Astrocyte (in vitro differentiated cells and primary cell): Measurements from ENCODE around the gene FBXL13. TPM values are rescaled to one million over a fixed set of nuclear protein-coding genes. Genes with fewer than 3 reads are reported as not detected.
"Not testable (repeated sequence)": the region's sequence is repeated elsewhere in the genome, so short reads cannot be mapped to it uniquely, and the experiment has no call there.

ENCODE experiments used
- DNase-seq: peaks from one replicate; pipeline ENCODE4 v3.0.0-alpha.2; 2010; ENCODE audit warnings: low read depth
- FAIRE-seq: peaks from 2 replicates; lab custom pipeline; 2011; peaks lifted over from hg19 to GRCh38; lab: Jason Lieb, UNC
- H2AFZ ChIP-seq: 2 replicates; pipeline ENCODE4 v1.6.0; 2012; ENCODE audit warnings: low read depth, low read length, inconsistent platforms
- H3K27ac ChIP-seq: 2 replicates; pipeline ENCODE4 v1.5.1; 2011; ENCODE audit warnings: low read depth, low read length, inconsistent platforms
- H3K27me3 ChIP-seq: 2 replicates; pipeline ENCODE4 v1.6.0; 2011; ENCODE audit warnings: low read length, inconsistent platforms; ENCODE audit not compliant: insufficient read depth
- H3K36me3 ChIP-seq: 2 replicates; pipeline ENCODE4 v1.5.1; 2011; ENCODE audit warnings: low read length, inconsistent platforms; ENCODE audit not compliant: insufficient read depth
- H3K4me1 ChIP-seq: 2 replicates; pipeline ENCODE4 v1.5.1; 2011; ENCODE audit warnings: low read length, inconsistent platforms; ENCODE audit not compliant: insufficient read depth
- H3K4me2 ChIP-seq: 2 replicates; pipeline ENCODE4 v1.6.0; 2012; ENCODE audit warnings: low read length, inconsistent platforms
- H3K4me3 ChIP-seq: 2 replicates; pipeline ENCODE4 v1.5.1; 2011; ENCODE audit warnings: low read depth, mild to moderate bottlenecking, low read length, inconsistent platforms; ENCODE audit not compliant: insufficient read depth
- H3K79me2 ChIP-seq: 2 replicates; pipeline ENCODE4 v1.6.0; 2012; ENCODE audit warnings: mild to moderate bottlenecking, low read length, inconsistent platforms; ENCODE audit not compliant: insufficient read depth
- H3K9ac ChIP-seq: 2 replicates; pipeline ENCODE4 v1.6.0; 2012; ENCODE audit warnings: mild to moderate bottlenecking, low read length, inconsistent platforms
- H3K9me3 ChIP-seq: 2 replicates; pipeline ENCODE4 v1.5.1; 2012; ENCODE audit warnings: low read depth, mild to moderate bottlenecking, low read length, inconsistent platforms; ENCODE audit not compliant: insufficient read depth
- H4K20me1 ChIP-seq: 2 replicates; pipeline ENCODE4 v1.6.0; 2012; ENCODE audit warnings: low read length, inconsistent platforms; ENCODE audit not compliant: insufficient read depth
- H3K27ac Mint-ChIP-seq: one replicate; pipeline ENCODE4 v1.8.0; 2021; ENCODE audit warnings: mild to moderate bottlenecking, mixed read lengths; ENCODE audit not compliant: unreplicated experiment
- H3K27me3 Mint-ChIP-seq: one replicate; pipeline ENCODE4 v1.8.0; 2021; ENCODE audit warnings: low read depth, mixed read lengths; ENCODE audit not compliant: unreplicated experiment
- H3K36me3 Mint-ChIP-seq: one replicate; pipeline ENCODE4 v1.8.0; 2021; ENCODE audit warnings: low read depth, mixed read lengths; ENCODE audit not compliant: unreplicated experiment
- H3K4me1 Mint-ChIP-seq: one replicate; pipeline ENCODE4 v1.8.0; 2021; ENCODE audit warnings: low read depth, mixed read lengths; ENCODE audit not compliant: unreplicated experiment
- H3K4me3 Mint-ChIP-seq: one replicate; pipeline ENCODE4 v1.8.0; 2021; ENCODE audit warnings: mild to moderate bottlenecking, moderate library complexity, mixed read lengths; ENCODE audit not compliant: unreplicated experiment
- H3K9me3 Mint-ChIP-seq: one replicate; pipeline ENCODE4 v1.8.0; 2021; ENCODE audit warnings: mild to moderate bottlenecking, mixed read lengths; ENCODE audit not compliant: unreplicated experiment
- EZH2 ChIP-seq: IDR thresholded peaks from 2 replicates; pipeline ENCODE4 v1.6.1; 2012; ENCODE audit warnings: mild to moderate bottlenecking, low read length, inconsistent platforms; ENCODE audit not compliant: insufficient read depth
- total RNA-seq: library from RNA; stranded (reverse); gene quantifications from 2 replicates; pipeline ENCODE4 v1.2.1, GENCODE V29; 2021
- TF ChIP-seq, protein P1 (sequence below): IDR thresholded peaks from 2 replicates; pipeline ENCODE4 v1.5.1; 2011; ENCODE audit warnings: low read depth, mild to moderate bottlenecking, inconsistent platforms, low read length, moderate library complexity; ENCODE audit not compliant: insufficient read depth

FBXL13 gene
- total RNA-seq, 1 donor from 2014 or later, result 1.2 TPM

- H3K9me3 ChIP-seq, result no peaks in the 10 kb centered on the region
- H3K27ac Mint-ChIP-seq, result no peak overlapping the region
- H3K79me2 ChIP-seq, result no peaks in the 10 kb centered on the region
- no peak overlapping the region for H3K4me3 ChIP-seq
- no peak overlapping the region for H2AFZ ChIP-seq
- H4K20me1 ChIP-seq, result no peaks in the 10 kb centered on the region
- no peak for TF ChIP-seq EZH2
- TF ChIP-seq, protein P1, sequence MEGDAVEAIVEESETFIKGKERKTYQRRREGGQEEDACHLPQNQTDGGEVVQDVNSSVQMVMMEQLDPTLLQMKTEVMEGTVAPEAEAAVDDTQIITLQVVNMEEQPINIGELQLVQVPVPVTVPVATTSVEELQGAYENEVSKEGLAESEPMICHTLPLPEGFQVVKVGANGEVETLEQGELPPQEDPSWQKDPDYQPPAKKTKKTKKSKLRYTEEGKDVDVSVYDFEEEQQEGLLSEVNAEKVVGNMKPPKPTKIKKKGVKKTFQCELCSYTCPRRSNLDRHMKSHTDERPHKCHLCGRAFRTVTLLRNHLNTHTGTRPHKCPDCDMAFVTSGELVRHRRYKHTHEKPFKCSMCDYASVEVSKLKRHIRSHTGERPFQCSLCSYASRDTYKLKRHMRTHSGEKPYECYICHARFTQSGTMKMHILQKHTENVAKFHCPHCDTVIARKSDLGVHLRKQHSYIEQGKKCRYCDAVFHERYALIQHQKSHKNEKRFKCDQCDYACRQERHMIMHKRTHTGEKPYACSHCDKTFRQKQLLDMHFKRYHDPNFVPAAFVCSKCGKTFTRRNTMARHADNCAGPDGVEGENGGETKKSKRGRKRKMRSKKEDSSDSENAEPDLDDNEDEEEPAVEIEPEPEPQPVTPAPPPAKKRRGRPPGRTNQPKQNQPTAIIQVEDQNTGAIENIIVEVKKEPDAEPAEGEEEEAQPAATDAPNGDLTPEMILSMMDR, result no peak
- H3K27ac ChIP-seq, result no peak overlapping the region
- H3K4me2 ChIP-seq, result no peak overlapping the region
- H3K9ac ChIP-seq, result no peak overlapping the region
- peaks cover 1% of the 10 kb centered on the region for H3K4me1 Mint-ChIP-seq
- peaks cover 5% of the 10 kb centered on the region for H3K9me3 Mint-ChIP-seq
- no peaks in the 10 kb centered on the region for H3K27me3 Mint-ChIP-seq
- H3K36me3 ChIP-seq, result no peaks in the 10 kb centered on the region
- no peaks in the 10 kb centered on the region for H3K4me1 ChIP-seq
- peaks cover 2% of the 10 kb centered on the region for H3K36me3 Mint-ChIP-seq
- H3K27me3 ChIP-seq, result no peaks in the 10 kb centered on the region
- H3K4me3 Mint-ChIP-seq, result no peak overlapping the region
- DNase-seq (no peak), FAIRE-seq (no peak)
Measured at GRCh38 chr7:103063895-103064294, 10.7 kb downstream of the FBXL13 start.

GRCh38 chr7:103059471-103059870 lies 15.1 kb downstream of the FBXL13 start:
- no peaks in the 10 kb centered on the region for H3K27me3 Mint-ChIP-seq
- H3K36me3 Mint-ChIP-seq, result peaks cover under 1% of the 10 kb centered on the region

DNA sequence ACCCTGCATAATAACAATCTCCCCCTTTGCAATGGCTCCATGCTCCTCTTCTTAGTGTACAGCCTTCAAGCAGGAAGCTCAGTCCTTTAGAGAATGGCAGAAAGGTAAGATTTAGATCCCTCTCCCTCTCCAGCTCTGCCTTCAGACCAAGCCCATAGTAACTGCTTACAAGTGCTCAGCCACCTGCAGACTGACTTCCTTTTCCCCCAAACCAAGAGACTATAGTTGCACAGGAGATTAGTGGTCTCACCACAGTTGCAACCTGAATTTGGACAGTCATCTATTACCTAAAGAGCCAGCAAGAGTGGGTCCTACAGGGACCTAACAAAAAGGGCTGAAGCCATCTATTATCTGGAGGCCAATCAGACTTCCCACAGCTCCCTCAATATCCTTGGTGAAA lies 16.5 kb downstream of the FBXL13 start:
- no peaks in the 10 kb centered on the region for H3K4me1 ChIP-seq
- H2AFZ ChIP-seq, result no peak overlapping the region
- Mint-ChIP-seq H3K27ac (no peak overlapping the region), H3K4me3 (no peak overlapping the region), H3K36me3 (peaks cover 8% of the 10 kb centered on the region), H3K27me3 (no peaks in the 10 kb centered on the region), H3K4me1 (peaks cover 1% of the 10 kb centered on the region), H3K9me3 (peaks cover 2% of the 10 kb centered on the region)
- FAIRE-seq, result no peak
- H3K79me2 ChIP-seq, result no peaks in the 10 kb centered on the region
- H3K9me3 ChIP-seq, result no peaks in the 10 kb centered on the region
- H3K4me2 ChIP-seq, result no peak overlapping the region
- H4K20me1 ChIP-seq, result no peaks in the 10 kb centered on the region
- H3K27ac ChIP-seq, result no peak overlapping the region
- H3K36me3 ChIP-seq, result no peaks in the 10 kb centered on the region
- H3K4me3 ChIP-seq, result no peak overlapping the region
- H3K9ac ChIP-seq, result no peak overlapping the region
- TF ChIP-seq, protein P1, result no peak
- no peak for TF ChIP-seq EZH2
- no peak for DNase-seq
- H3K27me3 ChIP-seq, result no peaks in the 10 kb centered on the region

More at GRCh38 chr7:103059471-103059870, 15.1 kb downstream of the FBXL13 start:
- Histone ChIP-seq H3K27me3 (no peaks in the 10 kb centered on the region), H3K79me2 (no peaks in the 10 kb centered on the region), H3K9me3 (no peaks in the 10 kb centered on the region), H3K27ac (no peak overlapping the region), H3K4me3 (no peak overlapping the region), H3K9ac (no peak overlapping the region), H3K4me2 (no peak overlapping the region), H3K4me1 (no peaks in the 10 kb centered on the region), H3K36me3 (no peaks in the 10 kb centered on the region), H4K20me1 (no peaks in the 10 kb centered on the region), H2AFZ (no peak overlapping the region)
- FAIRE-seq (peak; percentile 17), DNase-seq (no peak)
- Mint-ChIP-seq H3K4me1 (peaks cover 1% of the 10 kb centered on the region), H3K27ac (no peak overlapping the region), H3K9me3 (no peaks in the 10 kb centered on the region), H3K4me3 (no peak overlapping the region)
- no peak for TF ChIP-seq EZH2
- TF ChIP-seq, protein P1, result no peak

DNA sequence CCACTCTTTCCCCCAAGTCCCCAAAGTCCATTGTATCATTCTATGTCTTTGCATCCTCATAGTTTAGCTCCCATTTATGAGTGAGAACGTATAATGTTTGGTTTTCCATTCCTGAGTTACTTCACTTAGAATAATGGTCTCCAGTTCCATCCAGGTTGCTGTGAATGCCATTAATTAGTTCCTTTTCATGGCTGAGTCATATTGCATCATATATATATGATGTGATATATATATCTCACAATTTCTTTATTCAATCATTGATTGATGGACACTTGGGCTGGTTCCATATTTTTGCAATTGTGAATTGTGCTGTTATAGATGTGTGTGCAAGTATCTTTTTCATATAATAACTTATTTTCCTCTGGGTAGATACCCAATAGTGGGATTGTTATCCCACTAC lies 18.6 kb downstream of the FBXL13 start:
- H3K36me3 ChIP-seq, H4K20me1 ChIP-seq, H3K9me3 ChIP-seq, H3K27ac Mint-ChIP-seq, H3K4me3 Mint-ChIP-seq, H3K36me3 Mint-ChIP-seq, H3K27me3 ChIP-seq, H3K27ac ChIP-seq, H3K79me2 ChIP-seq, H3K4me1 Mint-ChIP-seq, H3K4me2 ChIP-seq, H2AFZ ChIP-seq, H3K27me3 Mint-ChIP-seq, H3K9ac ChIP-seq, H3K4me1 ChIP-seq, FAIRE-seq, H3K9me3 Mint-ChIP-seq, DNase-seq, H3K4me3 ChIP-seq: not testable (repeated sequence)
